Raji (cell line): ENCODE measurements around the gene MLXIPL.

ENCODE experiments used
- POLR2A ChIP-seq: IDR thresholded peaks from 2 replicates; pipeline ENCODE4 v1.6.1; 2011; ENCODE audit warnings: low read depth, low read length, control low read depth; ENCODE audit not compliant: insufficient read depth

MLXIPL gene

DNA sequence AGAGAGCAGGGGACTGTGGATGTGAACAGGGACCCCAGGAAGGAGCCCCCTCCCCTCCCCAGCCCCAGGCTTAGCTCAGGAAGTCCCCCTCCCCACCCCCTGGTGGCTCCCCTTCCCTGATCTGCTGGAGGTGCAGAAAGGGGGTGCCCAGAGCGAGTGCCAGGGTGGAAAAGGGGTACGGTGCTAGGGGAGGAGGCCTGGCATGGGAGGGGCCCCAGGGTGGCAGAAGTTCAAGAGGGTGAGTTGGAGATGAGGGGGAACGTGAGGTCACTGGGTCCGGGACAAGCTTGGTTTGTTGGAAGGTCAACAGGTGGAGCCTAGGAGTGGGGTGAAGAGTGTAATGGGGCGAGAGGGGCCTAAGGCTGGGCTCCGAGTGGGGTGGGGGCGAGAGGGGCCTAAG lies 24.4 kb downstream of the MLXIPL start:
- TF ChIP-seq POLR2A: no peak

DNA sequence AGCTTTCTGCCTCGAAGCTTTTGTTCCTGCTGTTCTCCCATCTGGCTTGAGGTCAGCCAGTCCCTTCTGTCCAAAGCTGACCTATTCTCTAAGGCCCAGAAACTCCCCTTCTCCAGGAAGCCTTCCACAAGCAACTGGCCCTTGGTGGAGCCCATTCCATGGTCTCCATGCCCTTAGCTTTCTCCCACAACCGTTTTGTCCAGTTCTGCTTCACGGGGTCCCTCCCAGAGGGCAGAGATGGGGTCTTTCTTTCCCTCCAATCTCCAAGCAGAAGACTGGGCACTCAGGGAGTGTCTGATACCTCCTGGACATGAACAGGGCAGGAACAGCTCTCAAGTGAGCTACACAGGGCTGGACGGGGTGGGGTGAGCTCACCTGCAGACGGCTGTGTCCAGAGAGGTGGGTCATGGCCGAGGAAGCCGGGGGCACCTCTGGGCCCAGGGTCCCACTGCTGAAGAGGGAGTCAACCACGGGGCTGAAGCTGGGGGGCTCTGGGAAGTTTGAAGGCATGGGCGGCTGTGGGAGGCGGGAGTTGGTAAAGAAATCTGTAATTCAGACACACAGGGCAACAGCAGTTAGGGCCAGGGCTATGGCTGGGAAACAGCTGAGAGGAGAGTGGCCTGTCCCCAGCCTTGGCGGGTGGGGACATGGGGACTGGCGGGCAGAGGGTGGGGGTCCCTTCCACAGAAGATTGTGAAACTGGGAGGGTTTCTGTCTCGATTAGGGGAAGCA lies 25.0 kb downstream of the MLXIPL start:
- TF ChIP-seq POLR2A: no peak

DNA sequence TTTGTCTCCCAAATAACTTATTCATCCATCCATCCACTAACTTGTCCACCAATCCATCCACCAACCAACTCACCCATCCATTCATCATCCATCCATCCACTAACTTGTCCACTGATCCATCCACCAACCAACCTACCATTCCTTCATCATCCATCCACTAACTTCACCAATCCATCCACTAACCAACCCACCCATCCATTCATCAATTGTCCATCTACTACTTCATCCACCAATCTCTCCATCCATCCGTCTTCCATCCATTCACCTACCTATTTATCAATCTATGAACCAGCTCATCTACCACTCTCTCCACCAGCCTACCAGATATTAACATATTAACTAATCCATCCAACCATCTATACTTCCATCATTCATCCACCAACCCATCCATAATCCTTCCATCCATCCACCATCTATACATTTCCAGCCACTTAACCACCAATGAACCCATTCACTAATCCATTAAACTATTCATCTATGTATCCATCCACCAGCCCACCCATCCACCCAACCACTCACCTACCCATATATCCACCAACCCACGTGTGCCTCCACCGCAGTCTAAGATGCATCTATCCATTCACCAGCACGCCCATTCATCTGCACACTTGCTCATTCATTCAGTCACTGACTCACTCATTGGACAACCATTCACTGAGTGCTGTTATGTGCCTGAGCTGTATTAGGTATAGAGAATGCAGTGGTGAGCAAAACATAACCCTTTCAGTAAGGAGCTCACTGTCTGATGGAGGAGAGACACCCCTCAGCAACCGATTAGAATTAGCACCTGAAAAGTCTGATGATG lies 26.1 kb downstream of the MLXIPL start:
- TF ChIP-seq POLR2A: no peak

DNA sequence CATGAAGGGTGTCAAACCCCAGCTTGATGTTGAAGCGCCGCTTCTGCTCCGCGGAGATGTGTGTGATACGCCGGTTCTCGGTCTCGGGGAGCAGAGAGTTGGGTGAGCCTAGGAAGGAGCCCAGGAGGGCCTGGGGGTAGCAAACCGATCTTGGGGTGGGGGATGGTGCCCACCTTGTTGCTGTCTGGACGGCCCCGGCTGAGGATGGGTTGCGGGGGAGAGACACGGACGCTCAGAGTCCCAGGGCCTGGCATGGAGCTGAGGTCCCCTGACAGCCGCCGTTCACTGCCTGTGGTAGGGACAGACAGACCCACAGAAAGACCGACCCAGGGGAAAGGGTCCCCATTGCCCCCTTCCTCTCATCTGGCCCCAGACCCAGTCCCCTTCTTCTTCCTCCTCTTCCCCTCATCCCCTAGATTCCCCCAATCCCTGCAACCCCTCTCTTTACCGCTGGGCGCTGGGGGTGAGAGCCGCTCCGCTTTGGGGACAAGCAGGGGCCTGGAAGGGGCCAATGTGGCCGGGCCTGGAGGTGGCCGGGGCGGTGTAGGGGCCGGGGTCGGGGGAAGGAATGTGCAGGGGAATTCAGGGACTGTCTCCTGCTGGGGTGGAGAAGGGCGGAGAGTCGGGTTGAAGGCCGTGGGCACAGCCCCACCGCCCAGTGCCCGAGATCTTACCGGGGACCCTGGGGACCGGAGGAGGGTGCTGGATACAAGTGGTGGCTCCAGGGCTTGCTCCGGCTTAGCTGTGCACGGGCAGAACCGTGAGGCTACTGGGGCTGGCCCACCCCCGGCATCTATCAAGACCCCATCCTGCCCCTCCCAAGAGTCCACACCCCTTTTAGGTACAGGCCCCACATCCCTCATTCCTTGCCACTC lies 27.9 kb downstream of the MLXIPL start:
- TF ChIP-seq POLR2A: no peak

DNA sequence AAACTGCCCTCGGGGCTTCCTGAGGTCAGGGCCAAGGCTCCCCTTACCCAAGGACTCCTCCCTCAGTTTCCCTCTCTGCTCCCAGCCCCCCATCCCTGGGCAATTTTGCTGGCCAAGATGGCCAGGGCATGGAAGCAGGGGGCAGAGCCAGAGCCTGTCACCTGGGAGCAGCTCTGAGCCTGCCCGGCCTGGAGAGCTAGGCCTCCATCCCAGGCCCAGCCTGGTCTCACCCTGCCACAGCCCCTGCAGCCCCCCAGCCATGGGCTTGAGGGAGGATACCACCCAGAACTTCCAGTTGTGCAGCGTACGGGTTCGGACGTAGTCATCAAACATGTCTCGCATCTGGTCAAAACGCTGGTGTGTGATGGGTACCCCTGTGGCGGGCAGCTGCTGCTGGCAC lies 29.0 kb downstream of the MLXIPL start:
- no peak for TF ChIP-seq POLR2A

DNA sequence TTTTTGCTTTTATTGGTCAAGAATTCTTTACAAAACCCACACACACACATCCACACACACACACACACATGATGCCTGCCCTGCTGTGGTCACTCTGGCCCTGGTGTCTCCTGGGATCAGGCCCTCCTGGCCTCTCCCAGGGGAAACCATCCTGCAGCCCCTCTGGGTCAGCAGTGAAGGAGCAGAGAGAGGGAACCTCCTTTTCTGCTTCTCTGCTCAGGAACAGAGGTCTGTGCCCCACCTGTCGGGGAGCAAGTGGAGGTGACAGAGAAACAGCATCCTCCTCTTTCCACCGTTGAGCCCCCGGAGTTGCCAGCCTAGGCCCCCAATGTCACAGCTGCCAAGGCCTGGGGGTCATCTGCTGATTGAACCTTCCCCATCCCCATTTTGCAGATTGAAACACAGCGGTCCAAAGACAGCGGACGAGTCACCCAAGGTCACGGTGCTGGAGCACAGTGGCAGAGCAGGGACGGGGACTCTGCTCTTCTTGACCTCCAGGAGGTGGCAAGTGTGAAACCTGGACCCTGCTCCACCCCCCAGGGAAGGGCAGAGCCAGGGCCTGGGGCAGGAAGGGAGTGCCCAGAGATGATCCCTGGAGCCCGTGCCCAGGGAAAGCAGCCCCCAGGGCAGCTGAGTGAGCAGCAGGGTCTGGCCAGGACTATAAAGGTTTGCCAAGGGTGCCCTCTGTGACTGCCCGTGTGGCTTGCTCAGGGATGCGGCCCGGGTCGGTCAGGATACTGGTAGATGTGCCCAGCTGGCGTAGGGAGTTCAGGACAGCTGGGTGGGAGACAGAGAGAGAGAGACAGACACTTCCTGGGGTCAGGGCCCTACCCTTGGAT lies 30.9 kb downstream of the MLXIPL start:
- no peak for TF ChIP-seq POLR2A

DNA sequence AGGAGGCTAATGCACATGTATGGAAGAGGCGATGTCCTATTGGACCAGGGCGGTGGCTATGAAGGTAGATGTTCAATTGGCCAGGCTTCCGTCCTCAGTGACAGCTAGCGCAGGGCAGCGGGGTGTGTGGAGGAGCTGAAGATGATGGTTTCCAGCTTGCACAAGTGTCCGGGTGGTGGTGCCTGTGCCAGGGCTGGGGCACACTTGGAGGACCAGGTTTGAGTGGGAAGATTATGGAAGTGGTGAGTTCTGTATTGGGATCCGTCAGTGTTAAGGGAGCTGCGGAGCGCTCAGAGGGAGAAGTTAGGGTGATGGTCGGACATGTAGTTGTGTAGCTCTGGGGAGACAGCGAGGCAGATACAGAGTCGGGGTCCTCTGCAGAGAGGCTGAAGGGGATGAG lies 37.4 kb downstream of the MLXIPL start:
- no peak for TF ChIP-seq POLR2A

DNA sequence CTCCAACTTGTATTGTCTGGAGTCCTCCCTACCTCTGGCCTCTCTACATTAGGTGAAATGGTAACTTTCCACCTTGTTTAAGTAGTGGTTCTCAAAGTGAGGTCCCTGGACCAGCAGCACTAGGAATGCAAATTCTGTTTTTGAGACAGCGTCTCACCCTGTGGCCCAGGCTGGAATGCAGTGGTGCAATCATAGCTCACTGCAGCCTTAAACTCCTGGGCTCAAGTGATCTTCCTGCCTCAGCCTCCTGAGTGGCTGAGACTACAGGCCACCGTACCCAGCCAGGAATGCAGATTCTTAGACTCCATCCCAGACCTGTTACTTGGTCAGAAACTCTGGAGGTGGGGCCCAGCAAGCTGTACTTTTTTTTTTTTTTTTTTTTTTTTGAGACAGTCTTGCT lies 39.1 kb downstream of the MLXIPL start:
- TF ChIP-seq POLR2A: no peak

DNA sequence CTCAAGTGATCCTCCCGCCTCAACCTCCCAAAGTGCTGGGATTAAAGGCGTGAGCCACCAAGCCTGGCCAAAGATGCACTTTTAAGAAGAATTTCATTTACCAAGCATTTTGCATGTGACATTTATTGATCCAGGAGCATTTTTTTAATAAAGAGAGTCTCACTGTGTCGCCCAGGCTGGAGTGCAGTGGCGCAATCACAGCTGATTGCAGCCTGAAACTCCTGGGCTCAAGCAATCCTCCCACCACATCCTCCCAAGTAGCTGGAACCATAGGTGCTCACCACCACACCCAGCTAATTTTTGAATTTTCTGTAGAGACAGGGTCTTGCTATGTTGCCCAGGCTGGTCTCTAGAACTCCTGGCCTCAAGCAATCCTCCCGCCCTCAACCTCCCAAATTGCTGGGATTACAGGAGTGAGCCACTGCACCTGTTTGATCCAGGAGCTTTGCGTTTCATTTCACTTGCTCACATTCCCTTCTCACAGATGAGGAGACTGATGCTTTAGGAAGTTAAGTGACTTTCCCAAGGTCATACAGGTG lies 41.6 kb downstream of the MLXIPL start:
- TF ChIP-seq POLR2A: no peak

DNA sequence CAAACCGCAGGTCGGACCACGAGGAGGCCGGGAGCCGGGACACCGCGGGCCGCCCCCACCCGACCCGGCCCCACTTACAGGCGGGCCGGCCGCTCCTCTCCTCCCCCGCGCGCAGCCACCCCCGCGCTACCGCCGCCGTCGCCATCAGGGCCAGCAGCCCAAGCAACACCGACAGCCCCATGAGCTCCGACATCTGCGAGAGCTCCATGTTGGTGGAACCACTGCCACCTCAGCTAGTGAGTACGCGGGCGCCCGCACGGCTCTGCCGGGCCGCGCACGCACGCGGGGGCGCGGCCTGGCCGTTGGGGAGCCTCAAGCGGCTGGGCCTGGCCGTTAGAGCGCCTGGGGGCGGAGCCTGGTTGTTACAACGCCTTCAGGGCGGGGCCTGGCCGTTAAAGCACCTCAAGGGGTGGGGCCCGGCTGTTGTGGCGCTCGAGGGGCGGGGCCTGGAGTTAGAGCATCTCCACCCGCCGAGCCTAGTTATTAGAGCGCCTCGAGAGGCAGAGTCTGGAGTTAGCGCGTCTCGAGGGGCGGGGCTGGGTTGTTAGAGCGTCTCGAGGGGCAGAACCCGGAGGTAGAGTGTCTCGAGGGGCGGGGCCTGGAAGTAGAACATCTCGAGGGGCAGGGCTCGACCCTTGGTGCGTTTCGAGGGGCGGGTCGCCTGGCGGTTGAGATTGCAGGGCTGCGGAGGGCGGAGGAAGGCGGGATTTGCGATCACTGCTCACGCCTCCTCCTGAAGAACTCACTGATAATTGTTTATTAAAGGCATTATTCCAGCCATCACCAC lies 45.8 kb downstream of the MLXIPL start, which contains the start of gene TBL2:
TBL2 (minus strand) TSS at position 238 of the 787 bp plus-strand sequence; CDS start at position 208, 30 bp downstream.
- TF ChIP-seq POLR2A: peak; percentile 87

DNA sequence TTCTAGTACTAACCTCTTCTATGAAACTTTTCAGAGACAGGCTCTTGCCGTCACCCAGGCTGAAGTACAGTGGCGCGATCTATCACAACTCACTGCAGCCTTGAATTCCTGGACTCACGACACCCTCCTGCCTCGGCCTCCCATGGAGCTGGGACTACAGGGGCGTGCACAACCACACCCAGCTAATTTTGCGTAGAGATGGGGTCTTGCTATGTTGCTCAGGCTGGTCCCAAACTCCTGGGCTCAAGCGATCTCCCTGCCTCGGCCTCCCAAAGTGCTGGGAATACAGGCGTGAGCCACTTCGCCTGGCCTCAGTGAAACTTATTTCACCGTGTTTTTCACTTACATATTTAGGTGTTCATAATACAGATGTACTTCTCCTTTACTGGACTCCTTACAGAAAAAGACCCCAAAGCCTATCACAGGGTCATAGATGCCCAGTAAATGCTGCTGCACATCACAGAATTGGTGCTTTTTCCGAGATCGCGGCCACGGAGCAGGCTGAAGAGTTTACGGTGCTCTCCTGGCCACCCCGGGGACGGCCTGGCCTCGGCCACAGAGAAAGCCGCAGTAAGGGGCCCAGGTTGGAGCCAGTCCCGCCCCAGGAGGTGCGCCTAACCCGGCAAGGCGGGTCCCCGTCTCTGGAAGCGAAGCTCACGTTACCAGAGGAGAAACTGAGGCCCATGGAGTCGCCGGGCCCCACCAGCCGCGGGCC lies 46.5 kb downstream of the MLXIPL start:
- TF ChIP-seq POLR2A: no peak

DNA sequence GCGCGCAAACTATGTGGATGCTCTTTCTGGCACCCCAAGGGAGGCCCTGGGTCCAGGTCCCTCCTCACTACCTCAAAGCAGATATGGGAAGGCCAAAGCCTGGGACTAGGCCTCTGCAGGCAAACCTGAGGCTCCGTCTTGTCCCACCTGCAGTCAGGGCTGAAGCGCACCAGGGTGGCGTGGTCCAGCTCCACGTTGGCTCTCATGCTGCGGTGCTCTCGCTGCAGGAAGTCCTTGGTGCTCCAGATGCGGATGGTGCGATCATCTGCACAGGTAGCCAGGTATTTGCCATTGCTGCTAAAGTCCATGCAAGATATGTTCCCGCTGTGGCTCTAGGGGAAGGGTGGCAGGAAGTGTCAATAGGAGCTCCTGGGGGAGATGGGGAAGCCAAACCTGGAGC lies 50.5 kb downstream of the MLXIPL start:
- TF ChIP-seq POLR2A: no peak

DNA sequence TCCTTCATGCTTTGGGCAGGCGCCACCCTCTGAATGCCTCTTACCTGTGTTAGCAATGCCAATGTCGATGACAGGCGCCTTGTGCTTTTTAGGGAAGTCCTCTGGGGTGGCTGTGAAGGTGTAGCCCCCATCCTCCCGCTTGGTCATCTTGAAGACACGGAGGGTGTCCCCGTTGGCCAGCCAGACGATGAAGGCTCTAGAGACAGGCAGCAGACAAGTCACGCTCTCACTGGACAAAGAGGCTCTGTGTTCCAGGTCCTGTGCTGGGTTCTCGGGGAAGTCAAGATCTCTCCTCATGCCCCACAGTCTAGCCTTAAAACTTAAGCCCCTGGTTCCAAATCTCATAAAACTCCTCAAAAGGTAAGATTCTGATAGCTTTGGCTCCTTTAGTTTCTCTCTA lies 51.0 kb downstream of the MLXIPL start:
- TF ChIP-seq POLR2A: no peak

DNA sequence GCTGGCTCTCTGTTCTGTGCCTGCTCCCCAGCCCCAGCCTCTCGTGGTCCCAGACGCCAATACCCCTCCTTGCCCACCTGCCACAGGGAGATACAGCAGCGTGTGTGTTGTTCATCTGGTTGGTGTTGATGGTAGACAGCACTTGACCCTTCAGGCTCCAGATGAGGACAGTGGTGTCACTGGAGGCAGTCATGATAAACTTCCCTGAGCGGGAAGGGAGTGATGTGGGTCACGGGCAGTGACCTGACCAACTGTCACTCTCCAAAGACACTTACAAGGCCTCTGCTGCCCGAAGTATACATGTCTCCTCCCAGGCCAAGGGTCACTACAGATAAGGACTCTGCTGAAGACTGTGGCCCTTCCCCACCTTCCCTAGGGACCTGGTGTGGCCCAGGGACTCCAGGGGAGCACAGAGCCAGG lies 51.5 kb downstream of the MLXIPL start:
- no peak for TF ChIP-seq POLR2A
